Heart left ventricle (tissue), 13 donors: ENCODE measurements around the gene PNLIP.

Source experiments
- CTCF ChIP-seq, 12 donors: fragments of 200-600 bp; sonication (generic) in 4 of 12; IDR thresholded peaks; one replicate each; pipeline versions ENCODE4 v1.5.0 to v1.8.0; 2018 to 2022; ENCODE audit warnings: antibody characterized with exemption in 12 of 12, mild to moderate bottlenecking in 5 of 12
- POLR2A ChIP-seq, 2 donors: fragments of 450-650 bp; IDR thresholded peaks; one replicate each; pipeline ENCODE4 v1.6.1; 2017; ENCODE audit warnings: antibody characterized with exemption in 2 of 2, mild to moderate bottlenecking in 2 of 2, moderate library complexity in 2 of 2
- donor health status: ischemic (EF 13 %, LVEDD 7.1; RV severe dilation, severe dysfunction).
- donor health status: DM: no; HTN: yes; CAD: no.
- donor health status: DM: no; HTN: no; CAD: no.
- donor health status: ischemic (EF 25% LVEDD 6.9; RV normal size, moderate dysfunction).
- donor health status: ischemic (EF 25% LVEDD 5.7; RV mildly dilated, moderate dysfunction).
- donor health status: ischemic (EF 35%, LVEDD 5.7; RV mildly dilated, moderate dysfunction).
- donor health status: nonischemic (EF 11% LVEDD 7.7; RV severe dilation, severe dysfunction).
- donor health status: DM: yes; HTN: yes; CAD: no.
- donor health status: PGD.
- donor health status: ischemic (EF 29% LVEDD 5.4; RV normal size, mild dysfunction).
- donor health status: nonischemic (EF 23%, LVEDD 6.1; RV moderate dilation, normal function).

GRCh38 chr10:116607336-116607735, 61.6 kb downstream of the PNLIP start:
- TF ChIP-seq POLR2A (IDR thresholded peaks at IDR 0.05): no peak
- no peak for TF ChIP-seq CTCF (IDR thresholded peaks at IDR 0.05)
